ENCODE data around the gene MAPKAP1. TPM values are rescaled to one million over a fixed set of nuclear protein-coding genes. Genes with fewer than 3 reads are reported as not detected.

MAPKAP1 gene
- total RNA-seq: 10 to 100 TPM; 54.9 to 70.1 TPM

DNA sequence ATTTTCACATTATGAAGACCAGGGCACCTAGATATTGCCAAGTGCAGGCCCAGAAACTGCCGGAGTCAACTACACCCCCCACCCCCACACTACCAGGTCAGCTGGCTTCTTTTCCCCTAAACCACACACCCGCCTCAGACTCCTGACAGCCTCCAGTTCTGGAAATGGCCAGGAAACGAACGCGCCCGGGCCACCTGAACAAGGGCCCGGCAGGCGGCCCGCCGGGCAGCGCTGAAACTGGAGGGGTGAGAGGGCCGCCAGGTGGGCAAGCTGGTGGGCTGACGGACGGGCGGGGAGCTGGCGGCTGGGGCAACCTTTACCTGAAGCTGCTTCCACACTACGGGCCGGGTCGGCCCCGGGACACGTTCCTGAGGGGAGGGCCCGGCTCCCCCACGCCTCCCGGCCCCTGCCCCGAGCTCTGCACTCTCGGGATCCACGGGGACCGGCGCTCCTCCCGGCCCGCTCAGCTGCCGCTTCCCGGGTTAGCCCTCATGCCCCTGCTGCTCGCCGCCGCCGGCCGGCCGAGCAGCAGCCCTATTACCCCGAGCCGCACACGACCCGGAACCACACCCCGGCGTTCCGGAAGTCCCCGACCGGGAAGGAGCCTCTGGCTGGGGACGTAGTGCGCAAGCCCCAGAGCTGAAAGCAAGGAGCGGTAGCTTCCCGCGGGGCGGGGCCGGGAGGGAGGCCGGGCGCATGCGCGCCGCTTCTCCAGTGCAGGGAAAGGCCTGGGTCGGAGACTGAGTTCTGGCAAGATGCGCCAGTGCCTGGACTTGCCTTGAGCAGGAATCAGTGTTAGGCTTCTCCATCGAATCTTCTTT is at the start of gene MAPKAP1:
TSS of gene MAPKAP1 (minus strand) at position 558 of the 821 bp plus-strand sequence. CDS start 34,634 bp downstream, outside the sequence.
- H3K27me3 ChIP-seq: no peaks in the 10 kb centered on the region
- peak within 1 kb of the TSS; percentile 93 for H3K4me3 ChIP-seq
- intact Hi-C loops (cut with DNase I): no loop called here
- TF ChIP-seq, protein P1, sequence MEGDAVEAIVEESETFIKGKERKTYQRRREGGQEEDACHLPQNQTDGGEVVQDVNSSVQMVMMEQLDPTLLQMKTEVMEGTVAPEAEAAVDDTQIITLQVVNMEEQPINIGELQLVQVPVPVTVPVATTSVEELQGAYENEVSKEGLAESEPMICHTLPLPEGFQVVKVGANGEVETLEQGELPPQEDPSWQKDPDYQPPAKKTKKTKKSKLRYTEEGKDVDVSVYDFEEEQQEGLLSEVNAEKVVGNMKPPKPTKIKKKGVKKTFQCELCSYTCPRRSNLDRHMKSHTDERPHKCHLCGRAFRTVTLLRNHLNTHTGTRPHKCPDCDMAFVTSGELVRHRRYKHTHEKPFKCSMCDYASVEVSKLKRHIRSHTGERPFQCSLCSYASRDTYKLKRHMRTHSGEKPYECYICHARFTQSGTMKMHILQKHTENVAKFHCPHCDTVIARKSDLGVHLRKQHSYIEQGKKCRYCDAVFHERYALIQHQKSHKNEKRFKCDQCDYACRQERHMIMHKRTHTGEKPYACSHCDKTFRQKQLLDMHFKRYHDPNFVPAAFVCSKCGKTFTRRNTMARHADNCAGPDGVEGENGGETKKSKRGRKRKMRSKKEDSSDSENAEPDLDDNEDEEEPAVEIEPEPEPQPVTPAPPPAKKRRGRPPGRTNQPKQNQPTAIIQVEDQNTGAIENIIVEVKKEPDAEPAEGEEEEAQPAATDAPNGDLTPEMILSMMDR (IDR thresholded peaks at IDR 0.05): no peak
- H3K9me3 ChIP-seq: no peaks in the 10 kb centered on the region
- no peaks in the 10 kb centered on the region for H3K36me3 ChIP-seq
- peak within 1 kb of the TSS; percentile 55 for H3K27ac ChIP-seq
- H3K4me1 ChIP-seq: peaks cover 9% of the 10 kb centered on the region
- H3K9ac ChIP-seq (ENCODE audit: low read depth in 2 of 2, low read length in 2 of 2): peak within 1 kb of the TSS; percentile 81 to 95
- peak; percentile 98 for DNase-seq

DNA sequence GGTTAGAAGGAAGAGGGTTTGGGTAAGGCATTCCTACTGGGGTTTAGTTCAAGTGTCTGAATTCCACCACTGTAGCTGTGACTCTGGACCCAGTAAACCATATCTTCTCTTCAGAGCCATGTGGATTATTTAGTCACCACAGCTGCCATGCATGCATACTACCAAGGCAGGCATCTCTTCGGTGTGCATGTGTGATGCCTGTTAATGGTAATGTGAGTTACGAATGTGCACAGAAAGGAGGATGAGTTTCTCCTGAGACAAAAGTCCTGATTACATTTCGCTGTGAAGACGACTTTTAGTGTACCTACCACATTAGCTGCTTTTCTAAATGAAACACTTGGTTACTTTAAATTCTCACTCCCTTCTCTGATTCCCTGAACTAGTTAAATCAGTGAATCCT is 49.5 kb upstream of the MAPKAP1 start:
- H3K9ac ChIP-seq (ENCODE audit: low read depth in 2 of 2, low read length in 2 of 2): no peak overlapping the region
- intact Hi-C loops (cut with DNase I): no loop called here
- TF ChIP-seq, protein P1 (IDR thresholded peaks at IDR 0.05): no peak
- H3K9me3 ChIP-seq: no peaks in the 10 kb centered on the region
- H3K4me1 ChIP-seq: no peaks in the 10 kb centered on the region
- H3K36me3 ChIP-seq: no peaks in the 10 kb centered on the region
- no peaks in the 10 kb centered on the region for H3K27me3 ChIP-seq
- H3K4me3 ChIP-seq: no peak overlapping the region
- H3K27ac ChIP-seq: no peak overlapping the region
- DNase-seq: no peak

DNA sequence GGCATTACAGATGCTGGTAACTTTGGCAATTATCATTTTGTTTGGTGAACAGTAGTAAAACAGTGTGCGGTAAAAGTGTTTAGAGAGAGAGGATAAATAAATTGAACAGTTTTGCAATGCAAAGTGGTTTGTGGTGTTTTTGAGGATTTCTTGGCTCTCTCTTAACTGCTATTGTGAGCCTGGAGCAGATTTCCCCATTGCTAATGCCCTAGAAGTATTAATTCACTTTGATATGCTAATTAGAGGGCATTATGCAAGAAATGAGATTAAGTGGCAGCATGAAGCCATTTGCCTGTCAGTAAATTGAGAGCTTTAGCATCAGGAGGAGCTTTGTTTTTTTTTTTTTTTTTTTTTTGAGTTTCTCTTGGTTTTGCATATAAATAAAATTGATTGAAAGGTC is 48.3 kb upstream of the MAPKAP1 start:
- intact Hi-C loops (cut with DNase I): no loop called here
- Histone ChIP-seq H3K9ac (ENCODE audit: low read depth in 2 of 2, low read length in 2 of 2) (no peak overlapping the region), H3K27ac (no peak overlapping the region), H3K36me3 (no peaks in the 10 kb centered on the region), H3K27me3 (no peaks in the 10 kb centered on the region), H3K4me3 (no peak overlapping the region), H3K9me3 (no peaks in the 10 kb centered on the region), H3K4me1 (no peaks in the 10 kb centered on the region)
- TF ChIP-seq, protein P1 (IDR thresholded peaks at IDR 0.05): no peak
- DNase-seq: no peak

DNA sequence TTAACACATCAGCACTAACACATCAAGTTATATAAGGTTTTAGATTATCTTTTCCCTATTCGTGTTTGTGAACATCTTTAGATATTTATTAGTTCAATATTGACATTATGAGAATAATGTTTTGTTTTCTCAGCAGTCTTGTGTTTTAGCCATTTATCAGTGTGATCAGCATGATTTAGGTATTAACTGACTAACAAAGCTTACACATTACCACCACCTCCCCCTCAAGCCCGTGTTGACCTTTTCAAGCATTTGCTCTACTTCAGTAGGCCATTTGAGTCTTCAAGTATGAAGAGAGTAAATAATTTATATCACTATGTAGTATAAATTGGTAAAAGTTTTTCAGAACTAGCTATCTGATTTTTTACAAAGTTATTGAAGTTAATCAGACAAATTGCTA is 47.1 kb upstream of the MAPKAP1 start:
- H3K27ac ChIP-seq: no peak overlapping the region
- H3K9me3 ChIP-seq: no peaks in the 10 kb centered on the region
- TF ChIP-seq, protein P1 (IDR thresholded peaks at IDR 0.05): no peak
- intact Hi-C loops (cut with DNase I): no loop called here
- no peak overlapping the region for H3K9ac ChIP-seq (ENCODE audit: low read depth in 2 of 2, low read length in 2 of 2)
- H3K27me3 ChIP-seq: no peaks in the 10 kb centered on the region
- H3K36me3 ChIP-seq: no peaks in the 10 kb centered on the region
- H3K4me1 ChIP-seq: no peaks in the 10 kb centered on the region
- DNase-seq: no peak
- H3K4me3 ChIP-seq: no peak overlapping the region

DNA sequence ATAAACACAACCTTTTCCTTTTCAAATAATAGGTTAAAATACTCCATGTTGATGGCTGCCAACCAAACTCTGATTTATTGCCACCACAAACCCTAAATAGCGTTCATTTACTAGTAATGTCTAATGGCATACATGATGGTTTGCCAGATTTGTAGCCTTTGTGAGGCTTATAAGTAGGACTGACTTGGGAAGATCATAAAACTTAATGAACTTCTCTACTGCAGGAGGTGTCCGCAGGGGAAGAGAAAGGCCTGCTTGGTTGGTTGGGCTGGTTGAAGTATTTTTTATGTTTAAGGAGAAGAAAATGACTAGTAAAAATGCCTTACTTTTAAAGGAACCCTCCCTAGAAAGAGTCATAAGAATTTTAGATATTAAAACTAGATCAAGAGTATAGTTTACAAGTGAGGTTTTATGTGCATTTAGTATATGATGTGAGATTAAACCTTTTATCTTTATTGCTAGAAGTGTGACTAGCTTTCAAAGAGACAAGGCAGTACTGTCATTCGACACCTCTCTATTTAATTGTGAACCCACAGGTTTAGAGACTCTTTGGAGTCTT is 45.1 kb upstream of the MAPKAP1 start:
- Histone ChIP-seq H3K9ac (ENCODE audit: low read depth in 2 of 2, low read length in 2 of 2) (no peak overlapping the region), H3K27me3 (no peaks in the 10 kb centered on the region), H3K27ac (no peak overlapping the region), H3K9me3 (no peaks in the 10 kb centered on the region), H3K36me3 (no peaks in the 10 kb centered on the region), H3K4me3 (no peak overlapping the region), H3K4me1 (peaks cover 3% of the 10 kb centered on the region)
- TF ChIP-seq, protein P1 (IDR thresholded peaks at IDR 0.05): no peak
- intact Hi-C loops (cut with DNase I): no loop called here
- no peak for DNase-seq

Measured in colonic mucosa (tissue), 4 donors.